Panc1 (cell line): Measurements from ENCODE around the gene CLBA1.

Source experiments
- CTCF ChIP-seq: fragments of 450-650 bp; IDR thresholded peaks from 2 replicates; pipeline ENCODE4 v1.5.1; 2017; ENCODE audit warnings: mild to moderate bottlenecking
- POLR2AphosphoS5 ChIP-seq: IDR thresholded peaks from 2 replicates; pipeline ENCODE4 v1.6.1; 2012; ENCODE audit warnings: mild to moderate bottlenecking, low read depth, low read length, moderate library complexity
- REST ChIP-seq, 2 experiments: IDR thresholded peaks; 2 replicates each; pipeline ENCODE4 v1.6.1; 2011 to 2012; ENCODE audit warnings: low read depth in 2 of 2, control low read depth in 1 of 2, low read length in 1 of 2, mild to moderate bottlenecking in 1 of 2, moderate library complexity in 1 of 2; ENCODE audit not compliant: insufficient read depth in 1 of 2
- SIN3A ChIP-seq: IDR thresholded peaks from 2 replicates; pipeline ENCODE4 v1.6.1; 2012; ENCODE audit warnings: low read depth, mild to moderate bottlenecking, low read length, moderate library complexity, borderline replicate concordance; ENCODE audit not compliant: insufficient read depth
- TCF7L2 ChIP-seq: IDR thresholded peaks from 2 replicates; pipeline ENCODE4 v1.6.1; 2011; ENCODE audit warnings: mild to moderate bottlenecking, low read depth, low read length, inconsistent platforms

- TF ChIP-seq CTCF: no peak
- TF ChIP-seq SIN3A: no peak
- no peak for TF ChIP-seq POLR2AphosphoS5
- TF ChIP-seq REST (IDR thresholded peaks at IDR 0.05; ENCODE audit: insufficient read depth in 1 of 2, low read depth in 2 of 2, low read length in 1 of 2): no peak
- TF ChIP-seq TCF7L2: no peak
Observed at GRCh38 chr14:105013150-105013785, 27.7 kb downstream of the CLBA1 start.
